ENCODE measurements around the gene SCYGR3. TPM values are rescaled to one million over a fixed set of nuclear protein-coding genes. Genes with fewer than 3 reads are reported as not detected.

SCYGR3 gene
- total RNA-seq (2022; extraction: Qiagen RNA extraction; ENCODE audit: low read depth) = not detected in 5 replicates

GRCh38 chr2:227614740-227615139 is at the start of gene SCYGR3:
Gene SCYGR3 (minus strand): TSS chr2:227614840. CDS start chr2:227614840, 0 bp downstream.

GRCh38 chr2:227617316-227618230 is 2.9 kb upstream of the SCYGR3 start, which contains the start of gene SCYGR4:
Gene SCYGR4 (plus strand): TSS chr2:227617498. CDS start chr2:227617498, 0 bp downstream.

GRCh38 chr2:227598835-227599503 is 15.7 kb downstream of the SCYGR3 start, which contains the start of gene SCYGR2:
Gene SCYGR2 (plus strand): TSS chr2:227598893. CDS start chr2:227598893, 0 bp downstream.

Other genes starting within 250 kb of the SCYGR3 start
- gene TM4SF20, start 235.5 kb downstream of the SCYGR3 start, total RNA-seq (2022; extraction: Qiagen RNA extraction; ENCODE audit: low read depth) = 8.0 to 11.5 TPM (median 10.6 TPM) in 5 replicates
- gene SCYGR1, start 226.9 kb downstream of the SCYGR3 start, total RNA-seq (2022; extraction: Qiagen RNA extraction; ENCODE audit: low read depth) = not detected in 5 replicates
- gene AGFG1, start 142.7 kb downstream of the SCYGR3 start, total RNA-seq (2022; extraction: Qiagen RNA extraction; ENCODE audit: low read depth) = 105 to 141 TPM (median 128 TPM) in 5 replicates
- not detected in 5 replicates for gene SCYGR2, start 15.9 kb downstream of the SCYGR3 start, total RNA-seq (2022; extraction: Qiagen RNA extraction; ENCODE audit: low read depth)
- gene SCYGR4, start 2.7 kb upstream of the SCYGR3 start, total RNA-seq (2022; extraction: Qiagen RNA extraction; ENCODE audit: low read depth) = not detected in 5 replicates
- gene SCYGR5, start 52.0 kb upstream of the SCYGR3 start, total RNA-seq (2022; extraction: Qiagen RNA extraction; ENCODE audit: low read depth) = not detected in 5 replicates
- gene SLC19A3, start 103.2 kb upstream of the SCYGR3 start, total RNA-seq (2022; extraction: Qiagen RNA extraction; ENCODE audit: low read depth) = 2.5 to 3.8 TPM (median 3.2 TPM) in 5 replicates
- not detected in 5 replicates for gene SCYGR6, start 109.9 kb upstream of the SCYGR3 start, total RNA-seq (2022; extraction: Qiagen RNA extraction; ENCODE audit: low read depth)
- not detected in 5 replicates for gene SCYGR7, start 113.5 kb upstream of the SCYGR3 start, total RNA-seq (2022; extraction: Qiagen RNA extraction; ENCODE audit: low read depth)
- gene SCYGR8, start 131.1 kb upstream of the SCYGR3 start, total RNA-seq (2022; extraction: Qiagen RNA extraction; ENCODE audit: low read depth) = not detected in 5 replicates
- 2.3 to 7.2 TPM (median 3.2 TPM) in 5 replicates for gene CCL20, start 199.0 kb upstream of the SCYGR3 start, total RNA-seq (2022; extraction: Qiagen RNA extraction; ENCODE audit: low read depth)

Data from A549 treated with DMSO at 1 μM for 4 hours (cell line).